Stimulated activated CD8-positive, alpha-beta memory T cell treated with anti-CD3 and anti-CD28 coated beads, Interleukin-4, amount 100 ng/mL, for 4 hours (primary cell): ENCODE measurements around the gene RGS16.

Source experiments
- DNase-seq, 2 donors: peaks; one replicate each; pipeline ENCODE4 v3.0.0-alpha.2; 2020; ENCODE audit warnings: low read depth in 2 of 2, low spot score in 1 of 2

Gene RGS16

GRCh38 chr1:182629499-182630096 lies 25.4 kb upstream of the RGS16 start:
- DNase-seq: peak; percentile 24 to 72

- no peak for DNase-seq
These were observed 24.9 kb upstream of the RGS16 start for GRCh38 chr1:182629080-182629479.

DNA sequence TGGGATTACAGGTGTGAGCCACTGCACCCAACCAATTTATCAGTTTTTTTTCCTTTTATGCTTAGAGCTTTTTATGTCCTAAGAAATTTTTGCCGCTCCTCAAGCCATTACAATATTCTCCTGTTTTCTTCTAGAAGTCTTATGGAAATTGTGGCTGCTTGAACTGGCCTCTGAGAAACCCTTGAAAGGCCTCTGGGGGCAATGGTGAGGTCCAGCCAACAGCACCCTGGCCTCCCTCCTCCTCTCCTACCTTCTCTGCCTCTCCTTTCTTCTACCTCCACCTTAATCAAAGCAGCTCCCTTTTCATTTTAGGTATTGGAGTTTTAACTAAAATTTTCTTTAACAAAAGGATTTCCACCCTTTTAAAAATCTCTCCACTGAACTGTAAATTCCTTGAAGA lies 24.5 kb upstream of the RGS16 start:
- DNase-seq: no peak

- DNase-seq: no peak
These were observed 23.4 kb upstream of the RGS16 start for GRCh38 chr1:182627622-182628021.

DNA sequence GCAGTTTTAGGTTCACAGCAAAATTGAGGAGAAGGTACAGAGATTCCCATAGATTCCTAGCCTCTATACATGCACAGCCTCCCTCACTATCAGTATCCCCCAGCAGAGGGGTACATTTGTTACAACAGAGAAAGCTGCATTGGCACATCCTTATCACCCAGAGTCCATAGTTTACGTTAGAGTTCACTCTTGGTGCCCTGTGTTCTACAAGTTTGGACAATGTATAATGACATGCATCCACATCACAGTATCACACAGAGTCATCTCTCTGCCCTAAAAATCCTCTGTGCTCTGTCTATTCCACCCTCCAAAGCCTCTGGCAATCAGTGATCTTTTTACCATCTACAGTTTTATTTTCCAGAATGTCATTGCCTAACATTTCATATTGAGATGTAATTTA lies 22.3 kb upstream of the RGS16 start:
- no peak for DNase-seq

DNA sequence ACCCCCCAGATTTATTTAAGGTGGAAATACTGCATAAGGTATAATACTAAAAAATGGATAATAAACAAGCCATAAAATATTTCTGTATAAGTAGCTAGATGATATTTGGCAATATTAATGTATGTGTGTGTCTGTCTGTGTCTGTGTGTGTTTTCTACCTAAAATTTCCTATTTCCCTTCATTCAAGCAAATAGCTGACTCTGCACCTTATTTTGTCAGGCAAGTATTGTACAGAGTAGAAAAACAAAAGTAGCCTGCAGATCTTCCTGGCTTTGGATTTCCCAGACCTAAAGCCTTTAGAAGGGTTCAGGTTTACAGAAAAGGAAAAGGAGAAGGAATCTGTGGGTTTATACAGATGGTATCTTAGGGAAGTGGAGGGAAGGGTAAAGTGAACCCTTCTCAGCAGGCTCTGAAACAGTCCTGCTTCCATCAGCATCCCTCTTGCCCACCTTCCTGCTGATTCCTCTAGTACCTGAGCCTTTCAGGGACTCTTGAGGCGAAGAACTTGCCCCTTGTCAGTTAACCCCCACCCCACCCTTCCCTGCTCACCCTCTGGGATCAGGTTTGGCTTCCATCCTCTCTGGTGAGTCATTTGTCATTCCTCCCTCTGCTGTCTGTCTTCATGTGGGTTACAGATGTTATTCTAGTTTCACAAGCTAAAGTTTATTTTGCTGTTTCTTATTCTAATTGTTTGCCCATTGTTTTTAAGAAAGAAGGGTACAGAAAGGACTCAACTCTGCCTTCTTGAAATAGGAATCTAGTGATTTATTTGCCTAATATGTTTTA lies 21.7 kb upstream of the RGS16 start:
- DNase-seq: no peak

- no peak for DNase-seq
These were observed 20.8 kb upstream of the RGS16 start for GRCh38 chr1:182625024-182625423.

- no peak for DNase-seq
These were observed 20.4 kb upstream of the RGS16 start for GRCh38 chr1:182624577-182624976.

DNA sequence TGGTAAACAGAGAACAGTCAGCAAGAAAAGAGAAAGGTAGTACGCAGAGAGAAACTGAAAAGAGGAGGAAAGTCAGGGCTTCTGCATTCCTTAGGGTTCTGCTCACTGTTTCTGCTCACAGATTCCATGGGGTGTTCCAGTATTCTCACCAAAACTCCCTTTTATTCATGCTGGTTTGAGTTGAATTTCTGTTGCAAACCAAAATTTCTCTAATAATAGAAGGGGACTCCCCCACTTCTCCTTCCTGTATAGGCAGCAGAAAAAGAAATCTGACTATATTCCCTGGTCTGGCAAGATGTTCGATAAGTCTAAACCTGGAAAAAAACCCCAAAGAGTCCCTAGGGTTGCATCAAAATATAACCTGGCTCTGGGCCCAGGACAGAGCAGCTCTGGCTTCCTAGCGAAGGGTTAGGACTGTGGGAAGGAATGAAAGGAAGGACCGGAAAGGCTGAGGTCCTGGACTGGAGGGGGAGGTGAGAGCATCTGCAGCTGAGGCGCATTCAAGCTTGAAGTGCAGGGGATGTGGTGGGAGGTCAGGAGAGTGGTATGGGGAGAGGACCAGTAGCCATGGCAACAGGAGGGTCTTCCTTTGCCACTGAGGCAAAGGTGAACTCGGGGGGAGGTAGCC lies 18.8 kb upstream of the RGS16 start:
- no peak for DNase-seq

GRCh38 chr1:182621906-182622305 lies 17.7 kb upstream of the RGS16 start:
- no peak for DNase-seq

DNA sequence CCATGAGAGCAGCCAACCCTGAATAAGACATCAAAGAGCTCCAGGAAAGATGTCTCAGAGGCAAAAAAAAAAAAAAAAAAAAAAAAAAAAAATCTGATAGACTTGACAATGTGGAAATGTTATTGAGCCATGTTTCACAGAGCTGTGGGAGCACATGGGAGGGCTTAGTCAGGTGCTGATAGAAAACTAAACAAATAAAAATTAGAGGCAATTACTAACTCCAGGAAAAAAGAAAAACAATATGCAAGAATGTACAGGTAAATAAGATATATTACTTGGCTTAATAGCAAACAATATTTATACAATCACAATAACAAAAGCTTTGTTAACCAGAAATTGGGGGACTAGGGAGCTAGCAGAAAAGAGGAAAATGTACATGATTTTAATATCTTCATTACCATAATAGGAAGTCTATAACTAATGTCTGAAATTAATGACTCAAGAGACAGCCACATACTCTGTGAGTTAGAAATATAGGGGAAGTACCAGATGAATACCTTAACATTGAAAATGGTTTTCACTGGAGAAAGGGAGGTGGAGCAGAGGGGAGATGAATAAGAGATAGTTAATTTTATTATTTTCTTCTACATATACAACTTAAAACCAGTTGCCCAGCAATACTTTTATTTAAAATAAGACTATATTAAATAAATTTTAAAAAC lies 16.9 kb upstream of the RGS16 start:
- DNase-seq: no peak

DNA sequence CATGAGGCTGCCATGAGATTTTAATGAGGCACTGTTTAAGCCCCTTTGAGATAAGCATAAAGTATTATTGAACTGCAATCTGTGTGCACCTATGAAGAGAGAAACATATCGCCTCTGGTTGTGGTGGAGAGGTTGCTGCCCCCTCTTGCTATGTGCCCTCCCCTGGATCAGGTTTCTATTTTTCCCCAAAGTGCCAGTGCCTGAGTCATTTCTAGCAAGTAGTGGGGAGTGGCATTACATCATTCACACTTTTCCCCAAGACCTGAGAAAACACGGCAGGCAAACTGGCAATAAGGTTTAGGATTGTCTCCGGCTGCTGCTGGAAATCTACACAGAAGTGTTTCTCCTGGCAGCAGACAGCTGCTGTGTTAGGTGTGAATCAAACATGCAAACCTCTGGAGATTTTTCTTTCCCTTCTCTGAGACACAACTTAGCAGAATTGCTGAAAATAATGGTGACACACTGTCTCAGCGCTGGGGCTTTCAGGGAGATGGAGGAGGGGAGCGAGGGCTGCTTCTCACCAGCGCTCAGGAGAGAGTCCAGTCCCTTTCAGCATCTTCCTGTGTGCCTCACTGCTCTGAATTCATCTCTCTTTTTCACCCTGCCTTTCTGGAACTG lies 13.7 kb upstream of the RGS16 start:
- DNase-seq: no peak

DNA sequence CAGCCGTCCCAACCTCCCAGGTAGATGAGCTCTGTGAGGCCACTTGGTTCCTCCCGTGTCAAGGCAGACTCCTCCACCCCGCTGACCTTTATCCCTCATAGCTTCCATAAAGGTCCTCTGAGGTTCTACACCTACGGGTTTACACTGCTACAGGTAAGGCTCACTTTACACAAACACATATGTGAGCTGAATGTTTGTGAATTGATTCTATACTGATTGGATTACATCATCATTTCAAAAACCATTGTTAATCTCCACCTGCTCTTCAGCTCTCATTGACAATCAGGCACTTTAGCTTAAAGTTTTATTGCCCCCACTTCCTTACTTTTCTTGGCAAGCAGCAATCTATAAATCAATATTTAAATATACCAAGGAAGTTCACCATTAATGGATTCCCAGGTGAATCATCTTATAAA lies 12.8 kb upstream of the RGS16 start:
- no peak for DNase-seq

DNA sequence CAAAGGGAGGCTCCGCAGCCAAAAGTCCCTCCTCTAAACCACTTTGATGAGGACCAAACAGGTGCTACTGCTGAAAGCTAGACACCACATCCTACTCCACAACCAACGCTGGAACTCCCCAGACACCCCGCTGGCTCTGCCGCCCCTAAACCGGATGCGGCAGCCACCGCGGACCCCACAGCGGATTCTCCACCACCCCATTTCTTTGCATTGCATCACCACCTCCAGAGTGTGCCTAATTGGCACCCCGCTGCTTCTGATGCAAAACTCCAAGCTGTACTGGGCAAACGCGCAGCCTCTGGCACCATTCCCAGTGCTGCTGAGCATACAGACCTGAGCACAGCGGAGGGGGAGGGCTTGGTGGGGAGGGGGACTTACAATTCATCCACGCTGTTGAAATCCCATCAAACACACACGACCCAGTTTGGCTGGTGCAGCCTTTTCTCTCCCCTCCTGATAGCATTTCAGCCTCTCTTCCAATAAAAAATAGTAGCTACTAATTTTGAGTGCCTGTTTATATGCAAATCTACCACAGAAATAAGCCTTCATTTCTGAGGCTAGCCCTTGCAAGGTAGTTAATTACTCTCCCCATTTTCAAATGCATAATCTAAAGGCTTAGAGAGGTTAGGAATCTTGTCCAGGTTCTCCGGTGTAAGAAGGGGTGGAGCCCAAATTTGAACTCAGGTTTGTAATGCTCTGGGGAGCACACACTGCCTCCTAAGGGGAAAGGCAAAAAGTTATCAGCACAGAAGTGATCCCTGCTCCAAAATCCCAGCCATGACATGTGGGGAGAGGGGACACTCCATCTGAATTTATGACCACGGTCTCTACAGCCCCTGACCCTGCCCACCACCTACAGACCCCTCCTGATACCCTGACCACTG lies 12.2 kb upstream of the RGS16 start:
- DNase-seq: peak; percentile 52 to 78

- DNase-seq: no peak
These were observed 11.4 kb upstream of the RGS16 start for GRCh38 chr1:182615468-182616129.

- DNase-seq: peak in 1 of 2 donors; percentile 65
These were observed 10.7 kb upstream of the RGS16 start for GRCh38 chr1:182614796-182615454.

GRCh38 chr1:182611787-182612186 lies 7.6 kb upstream of the RGS16 start:
- no peak for DNase-seq

DNA sequence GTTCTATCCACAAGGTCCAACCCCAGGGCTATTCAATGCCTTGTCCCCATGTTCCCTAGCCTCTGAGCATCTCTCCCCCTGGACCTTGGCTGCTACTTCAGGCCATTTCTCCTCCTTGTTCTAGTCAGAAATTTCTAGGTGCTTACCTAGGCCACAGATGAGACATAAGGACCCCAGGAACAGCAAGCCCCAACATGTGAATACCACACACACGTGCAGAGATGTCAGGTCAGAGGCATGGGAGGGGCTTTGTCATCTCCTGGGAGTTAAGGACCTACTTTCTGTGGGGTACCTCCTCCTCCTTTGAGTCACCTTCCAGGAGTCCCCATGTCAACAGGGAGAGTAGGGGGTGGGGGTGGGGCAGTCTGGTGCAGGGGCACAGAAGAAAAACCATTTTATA lies 7.1 kb upstream of the RGS16 start:
- DNase-seq: no peak

- DNase-seq: no peak
These were observed 6.5 kb upstream of the RGS16 start for GRCh38 chr1:182610606-182611194.
